Right lobe of liver (tissue), 4 donors: ENCODE data around the gene TMEM129.

Experiments
- CTCF ChIP-seq, 4 donors: fragments of 200-600 bp in 3 of 4; fragments of 450-650 bp in 1 of 4; IDR thresholded peaks; one replicate each; pipeline versions ENCODE4 v1.5.1 to v1.8.0; 2016 to 2022; ENCODE audit warnings: antibody characterized with exemption in 4 of 4, mild to moderate bottlenecking in 2 of 4
- POLR2A ChIP-seq: fragments of 450-650 bp; IDR thresholded peaks from one replicate; pipeline ENCODE4 v1.6.1; 2017; ENCODE audit warnings: antibody characterized with exemption, mild to moderate bottlenecking
- donor health status: DM: no; HTN: no; CAD: no.
- donor health status: DM: no; HTN: no; CAD: no.
- donor health status: DM: no; HTN: yes; CAD: no.

- peak in 2 of 4 donors; percentile 28 to 29 for TF ChIP-seq CTCF (IDR thresholded peaks at IDR 0.05)
- TF ChIP-seq POLR2A: no peak
Measured at GRCh38 chr4:1763550-1764080, 42.5 kb upstream of the TMEM129 start.
